K562 (cell line): ENCODE data around the gene SCML2. TPM values are rescaled to one million over a fixed set of nuclear protein-coding genes. Genes with fewer than 3 reads are reported as not detected.
A peak's percentile ranks its signal among the peaks of the same experiment; 100 is the strongest.

Experiments used
- CREB1 ChIP-seq, 2 experiments: sonication (generic) in 1 of 2; formaldehyde crosslinking in 1 of 2; IDR thresholded peaks; 2 replicates each; pipeline versions ENCODE4 v1.6.1 to v1.8.0; 2012 to 2022; ENCODE audit warnings: inconsistent platforms in 1 of 2, mild to moderate bottlenecking in 1 of 2, missing genetic modification reagents in 1 of 2, moderate library complexity in 1 of 2
- CTCF ChIP-seq, 3 experiments: IDR thresholded peaks in 2 of 3; conservative IDR thresholded peaks in 1 of 3; 2 replicates each; pipeline ENCODE4 v1.5.1; 2011 to 2012; ENCODE audit warnings: low read length in 3 of 3, mild to moderate bottlenecking in 3 of 3, control low read depth in 2 of 3, improper control_type of control experiment in 1 of 3, inconsistent platforms in 1 of 3, low read depth in 1 of 3, mixed read lengths in 1 of 3, moderate library complexity in 1 of 3; ENCODE audit not compliant: insufficient read depth in 2 of 3
- E2F6 ChIP-seq, 2 experiments: IDR thresholded peaks; 2 replicates each; pipeline ENCODE4 v1.6.1; 2011; ENCODE audit warnings: borderline replicate concordance in 1 of 2, control low read depth in 1 of 2, low read depth in 1 of 2, low read length in 1 of 2, mild to moderate bottlenecking in 1 of 2, mixed read lengths in 1 of 2, moderate library complexity in 1 of 2; ENCODE audit not compliant: insufficient read depth in 1 of 2, insufficient read length in 1 of 2, poor library complexity in 1 of 2, severe bottlenecking in 1 of 2; ENCODE audit errors: extremely low read depth in 1 of 2
- ESRRA ChIP-seq: fragments of 450-650 bp; IDR thresholded peaks from 2 replicates; pipeline ENCODE4 v1.6.1; 2014; ENCODE audit warnings: low read depth, mild to moderate bottlenecking, moderate library complexity, borderline replicate concordance
- GABPB1 ChIP-seq: sonication (generic); formaldehyde crosslinking; IDR thresholded peaks from 2 replicates; pipeline ENCODE4 v1.8.0; 2022; ENCODE audit warnings: mild to moderate bottlenecking, missing genetic modification reagents
- LARP7 ChIP-seq: fragments of 450-650 bp; IDR thresholded peaks from 2 replicates; pipeline ENCODE4 v1.6.1; 2016
- MECOM ChIP-seq: fragments of 250-450 bp; sonication (Bioruptor Pico); IDR thresholded peaks from 2 replicates; pipeline ENCODE4 v1.8.0; 2022; ENCODE audit warnings: inconsistent platforms
- MNT ChIP-seq, 2 experiments: fragments of 450-650 bp; conservative IDR thresholded peaks; 2 replicates each; pipeline ENCODE4 v1.6.1; 2017; ENCODE audit warnings: mild to moderate bottlenecking in 2 of 2, moderate library complexity in 2 of 2
- NFYB ChIP-seq: IDR thresholded peaks from 2 replicates; pipeline ENCODE4 v1.6.1; 2011; ENCODE audit warnings: mild to moderate bottlenecking, moderate library complexity; ENCODE audit not compliant: insufficient read length; ENCODE audit errors: extremely low read depth
- RFX1 ChIP-seq: fragments of 450-650 bp; IDR thresholded peaks from 2 replicates; pipeline ENCODE4 v1.6.1; 2016; ENCODE audit warnings: mild to moderate bottlenecking, moderate library complexity
- YY1 ChIP-seq, 3 experiments: IDR thresholded peaks; 2 replicates each; pipeline ENCODE4 v1.6.1; 2011; ENCODE audit warnings: low read length in 2 of 3, mild to moderate bottlenecking in 2 of 3, moderate library complexity in 2 of 3, borderline replicate concordance in 1 of 3, control low read depth in 1 of 3, low read depth in 1 of 3; ENCODE audit not compliant: insufficient read depth in 3 of 3, insufficient replicate concordance in 2 of 3, control insufficient read depth in 1 of 3, insufficient read length in 1 of 3; ENCODE audit errors: extremely low read depth in 1 of 3
- ZBTB26 ChIP-seq: fragments of 450-650 bp; formaldehyde crosslinking; IDR thresholded peaks from 2 replicates; pipeline ENCODE4 v1.4.0; 2022; ENCODE audit warnings: missing genetic modification characterization
- ZBTB49 ChIP-seq: sonication (generic); formaldehyde crosslinking; IDR thresholded peaks from 2 replicates; pipeline ENCODE4 v1.8.0; 2022; ENCODE audit warnings: missing genetic modification reagents, mild to moderate bottlenecking, borderline replicate concordance
- ZEB2 ChIP-seq: fragments of 450-650 bp; IDR thresholded peaks from 2 replicates; pipeline ENCODE4 v1.6.1; 2016
- ZNF184 ChIP-seq: sonication (generic); formaldehyde crosslinking; IDR thresholded peaks from 2 replicates; pipeline ENCODE4 v1.5.0; 2020; ENCODE audit warnings: missing genetic modification reagents
- ZNF232 ChIP-seq: sonication (generic); formaldehyde crosslinking; IDR thresholded peaks from 2 replicates; pipeline ENCODE4 v1.8.0; 2022; ENCODE audit warnings: mild to moderate bottlenecking, missing genetic modification reagents
- ZNF766 ChIP-seq: fragments of 200-800 bp; sonication (Bioruptor generic); conservative IDR thresholded peaks from 2 replicates; pipeline ENCODE4 v1.6.1; 2016; ENCODE audit warnings: missing genetic modification characterization, missing compliant biosample characterization
- ZNF79 ChIP-seq: fragments of 250-450 bp; sonication (Bioruptor Pico); IDR thresholded peaks from 2 replicates; pipeline ENCODE4 v1.4.0; 2020; ENCODE audit warnings: low read depth, mild to moderate bottlenecking, moderate library complexity
- polyA plus RNA-seq, 8 experiments: library from polyadenylated mRNA; depleted of rRNA in 4 of 8; stranded (reverse) in 5 of 8; unstranded in 3 of 8; fragments of >200 nt; fragmentation: Nextera tagmentation in 2 of 8; fragmentation: Illumina TruSeq in 1 of 8; extraction: Ambion mirVana in 2 of 8; extraction: Trizol in 1 of 8; gene quantifications; 2 replicates each; pipeline versions ENCODE4 v1.2.1 to v1.2.3, GENCODE V29; 2011 to 2014; ENCODE audit warnings: inconsistent platforms in 1 of 8, missing spikeins in 1 of 8
- total RNA-seq, 7 experiments: library from RNA; depleted of rRNA in 6 of 7; stranded (reverse); fragments of >200 nt in 6 of 7; fragmentation: Illumina TruSeq in 2 of 7; extraction: Trizol in 2 of 7; gene quantifications; 2 replicates each; pipeline versions ENCODE4 v1.2.1 to v1.2.3, GENCODE V29; 2011 to 2021; ENCODE audit warnings: low replicate concordance in 1 of 7

The SCML2 gene
- total and polyA plus RNA-seq, 9 of the 15 experiments (the other 6 are each of a cell fraction or from before 2014, with no cell fraction given) = 15.1 to 30.8 (median 22.9) TPM

GRCh38 chrX:18353931-18354368 is 538 bp downstream of the SCML2 start (continued):
- peak in 2 of 3 experiments; percentile 11 to 12; a peak in 2 of 6 replicates for TF ChIP-seq CTCF (IDR thresholded peaks at IDR 0.05 in 2 of 3, conservative IDR thresholded peaks at IDR 0.05 in 1 of 3; ENCODE audit: insufficient read depth in 2 of 3, low read depth in 1 of 3, low read length in 3 of 3)
- no peak for TF ChIP-seq ZNF79 (CRISPR knock-in tag)
- 0 out of 4 replicates have a peak, but pooled peaks of 1 of the 2 experiments have one; percentile 14 for TF ChIP-seq MNT (conservative IDR thresholded peaks at IDR 0.05)
- TF ChIP-seq ESRRA = no peak
- TF ChIP-seq ZBTB49 (CRISPR knock-in tag) = no peak
- no peak for TF ChIP-seq CREB1 (IDR thresholded peaks at IDR 0.05)
- TF ChIP-seq CREB1 (CRISPR knock-in tag; IDR thresholded peaks at IDR 0.05) = no peak
- no peak for TF ChIP-seq ZNF766 (CRISPR knock-in tag)
- no peak for TF ChIP-seq MECOM (CRISPR knock-in tag)
- no peak for TF ChIP-seq ZNF232 (CRISPR knock-in tag)
- TF ChIP-seq ZBTB26 (CRISPR knock-in tag) = no peak
- peak; percentile 62; the same call in 1 of the 2 replicates for TF ChIP-seq ZEB2
- no peak for TF ChIP-seq RFX1
- no peak for TF ChIP-seq LARP7
- TF ChIP-seq ZNF184 (CRISPR knock-in tag) = no peak
- peak; percentile 36; the same call in 1 of the 2 replicates for TF ChIP-seq GABPB1 (CRISPR knock-in tag)
- TF ChIP-seq NFYB = no peak
- peak; percentile 40 to 80 for TF ChIP-seq E2F6 (IDR thresholded peaks at IDR 0.05; ENCODE audit: borderline replicate concordance in 1 of 2, extremely low read depth in 1 of 2, insufficient read depth in 1 of 2, insufficient read length in 1 of 2, low read depth in 1 of 2, low read length in 1 of 2, poor library complexity in 1 of 2, severe bottlenecking in 1 of 2)
- TF ChIP-seq YY1 (IDR thresholded peaks at IDR 0.05; ENCODE audit: borderline replicate concordance in 1 of 3, control insufficient read depth in 1 of 3, extremely low read depth in 1 of 3, insufficient read depth in 3 of 3, insufficient read length in 1 of 3, insufficient replicate concordance in 2 of 3, low read depth in 1 of 3, low read length in 2 of 3) = no peak
